Left cardiac atrium (tissue), 4 donors: Measurements from ENCODE around the gene C5AR2. TPM values are rescaled to one million over a fixed set of nuclear protein-coding genes. Genes with fewer than 3 reads are reported as not detected.
A peak's percentile ranks its signal among the peaks of the same experiment; 100 is the strongest.
"Not testable (repeated sequence)": the region's sequence is repeated elsewhere in the genome, so short reads cannot be mapped to it uniquely, and the experiment has no call there.

Experiments
- ATAC-seq, 2 donors: fragments of 200-7000 bp; cut with Tn5 transposase; one replicate each; pipeline ENCODE4 v1.9.1; 2020; ENCODE audit warnings: mild to moderate bottlenecking in 2 of 2, moderate library complexity in 2 of 2
- DNase-seq: peaks from one replicate; pipeline ENCODE4 v3.0.0-alpha.2; 2020
- intact Hi-C, 2 donors: fragments of 100-400 bp; cut with DNase I; formaldehyde crosslinking; loops; one replicate each; pipeline versions ENCODE4 v1.14.1 to v1.15.1; 2022 to 2023
- total RNA-seq, 2 donors: library from RNA; stranded (reverse); fragmentation: NEBNext Ultra II Directional; extraction: Animal tissue kit (Norgen Biotek cat#: 25700); gene quantifications; one replicate each; pipeline ENCODE4 v1.2.1, GENCODE V29; 2021
- donor health status: DM: no; HTN: yes; CAD: no.
- donor health status: DM: no; HTN: yes; CAD: no; lungs with severe emphysema.
- donor health status: DM: yes; HTN: yes; CAD: no.
- donor health status: Dilated cardiomyopathy.

Gene C5AR2
- total RNA-seq, 2 donors from 2014 or later: 0.81 to 2.4 TPM

GRCh38 chr19:47321630-47322029 is 10.3 kb upstream of the C5AR2 start:
- DNase-seq (no peak), ATAC-seq (no peak)
- intact Hi-C loops: no loop called here

- ATAC-seq (no peak), DNase-seq (no peak)
- intact Hi-C loops: no loop called here
These were observed 9.9 kb upstream of the C5AR2 start for GRCh38 chr19:47322058-47322457.

- ATAC-seq (no peak), DNase-seq (no peak)
- intact Hi-C loops: no loop called here
These were observed 8.6 kb upstream of the C5AR2 start for GRCh38 chr19:47323409-47323808.

GRCh38 chr19:47323872-47324271 is 8.1 kb upstream of the C5AR2 start:
- ATAC-seq: peak; percentile 51 to 75
- peak; percentile 43 for DNase-seq

GRCh38 chr19:47324502-47324901 is 7.5 kb upstream of the C5AR2 start:
- DNase-seq (peak; percentile 31), ATAC-seq (peak; percentile 81 to 86)

More at GRCh38 chr19:47323872-47324271, 8.1 kb upstream of the C5AR2 start:
- intact Hi-C loops: no loop called here

GRCh38 chr19:47330466-47330869 is 1.5 kb upstream of the C5AR2 start:
- DNase-seq (no peak), ATAC-seq (peak; percentile 34 to 83)
- intact Hi-C loops: no loop called here

More at GRCh38 chr19:47324502-47324901, 7.5 kb upstream of the C5AR2 start:
- intact Hi-C loops: no loop called here

- intact Hi-C loops: no loop called here
- DNase-seq: no peak
- no peak for ATAC-seq
These were observed 485 bp upstream of the C5AR2 start for GRCh38 chr19:47331490-47331889.

GRCh38 chr19:47336765-47337718 is 5.1 kb downstream of the C5AR2 start:
- intact Hi-C loops, DNase-seq: not testable (repeated sequence)
- ATAC-seq: peak; percentile 57 to 74

GRCh38 chr19:47339196-47339880 is 7.4 kb downstream of the C5AR2 start:
- intact Hi-C loops: no loop called here
- DNase-seq: no peak
- ATAC-seq: no peak

- intact Hi-C loops: no loop called here
- DNase-seq (no peak), ATAC-seq (no peak)
These were observed 8.7 kb downstream of the C5AR2 start for GRCh38 chr19:47340477-47341208.

- ATAC-seq (no peak), DNase-seq (no peak)
- intact Hi-C loops: no loop called here
These were observed 9.8 kb downstream of the C5AR2 start for GRCh38 chr19:47341734-47342133.

GRCh38 chr19:47343194-47343802 is 11.3 kb downstream of the C5AR2 start:
- ATAC-seq (no peak), DNase-seq (no peak)
- intact Hi-C loops: no loop called here

- no peak for DNase-seq
- ATAC-seq: no peak
- intact Hi-C loops: no loop called here
These were observed 12.4 kb downstream of the C5AR2 start for GRCh38 chr19:47344425-47344824.

GRCh38 chr19:47346024-47346423 is 14.0 kb downstream of the C5AR2 start:
- ATAC-seq, intact Hi-C loops, DNase-seq: not testable (repeated sequence)

GRCh38 chr19:47348819-47349795 is 17.1 kb downstream of the C5AR2 start, which contains the start of gene DHX34:
DHX34 (plus strand) TSS chr19:47349315; CDS start chr19:47353031, 3,716 bp downstream.
- DNase-seq: peak; percentile 99
- ATAC-seq: peak; percentile 100
- intact Hi-C loops: no loop called here

- ATAC-seq (no peak), DNase-seq (no peak)
- intact Hi-C loops: no loop called here
These were observed 18.7 kb downstream of the C5AR2 start for GRCh38 chr19:47350630-47351029.

GRCh38 chr19:47351548-47351947 is 19.6 kb downstream of the C5AR2 start:
- DNase-seq (no peak), ATAC-seq (no peak)
- intact Hi-C loops: no loop called here

GRCh38 chr19:47352095-47352494 is 20.1 kb downstream of the C5AR2 start:
- DNase-seq (no peak), ATAC-seq (no peak)
- intact Hi-C loops: no loop called here
